HepG2 (cell line): Measurements from ENCODE around the gene CAMK2G.
"Not testable (repeated sequence)": the region's sequence is repeated elsewhere in the genome, so short reads cannot be mapped to it uniquely, and the experiment has no call there.

ENCODE experiments used
- BCL3 ChIP-seq: sonication (generic); formaldehyde crosslinking; IDR thresholded peaks from 2 replicates; pipeline ENCODE4 v1.5.1; 2020; ENCODE audit warnings: mild to moderate bottlenecking, missing genetic modification reagents, moderate library complexity
- CEBPB ChIP-seq: IDR thresholded peaks from 2 replicates; pipeline ENCODE4 v1.6.1; 2011; ENCODE audit warnings: low read depth, low read length, improper control_type of control experiment, borderline replicate concordance
- CTCF ChIP-seq: sonication (generic); formaldehyde crosslinking; IDR thresholded peaks from 2 replicates; pipeline ENCODE4 v1.5.0; 2020; ENCODE audit warnings: mild to moderate bottlenecking, missing genetic modification reagents, moderate library complexity
- EHMT2 ChIP-seq: fragments of 200-600 bp; sonication (generic); IDR thresholded peaks from 2 replicates; pipeline ENCODE4 v1.7.0; 2017; ENCODE audit warnings: antibody characterized with exemption, low read depth, low read length, borderline replicate concordance
- HMG20A ChIP-seq: IDR thresholded peaks from 2 replicates; pipeline ENCODE4 v1.6.1; 2016; ENCODE audit warnings: borderline replicate concordance
- MTF1 ChIP-seq: sonication (generic); formaldehyde crosslinking; IDR thresholded peaks from 2 replicates; pipeline ENCODE4 v1.5.0; 2020; ENCODE audit warnings: missing genetic modification reagents
- POLR2A ChIP-seq, 2 experiments: IDR thresholded peaks; 2 replicates each; pipeline ENCODE4 v1.6.1; 2011; ENCODE audit warnings: low read depth in 2 of 2, low read length in 2 of 2, mild to moderate bottlenecking in 1 of 2, moderate library complexity in 1 of 2; ENCODE audit not compliant: insufficient read depth in 1 of 2
- PRDM15 ChIP-seq: sonication (generic); formaldehyde crosslinking; IDR thresholded peaks from 2 replicates; pipeline ENCODE4 v1.4.0; 2020; ENCODE audit warnings: missing genetic modification reagents
- SNAI1 ChIP-seq: sonication (generic); formaldehyde crosslinking; IDR thresholded peaks from 2 replicates; pipeline ENCODE4 v1.5.0; 2020; ENCODE audit warnings: mild to moderate bottlenecking, missing genetic modification reagents, borderline replicate concordance
- SNAPC2 ChIP-seq: sonication (generic); formaldehyde crosslinking; IDR thresholded peaks from 2 replicates; pipeline ENCODE4 v1.8.1; 2022; ENCODE audit warnings: mild to moderate bottlenecking, missing genetic modification reagents

GRCh38 chr10:73895381-73895780, 21.0 kb upstream of the CAMK2G start:
- TF ChIP-seq PRDM15 (CRISPR knock-in tag); SNAPC2 (CRISPR knock-in tag); SNAI1; POLR2A (IDR thresholded peaks at IDR 0.05; ENCODE audit: insufficient read depth in 1 of 2, low read depth in 2 of 2, low read length in 2 of 2); CEBPB; CTCF (CRISPR knock-in tag); MTF1; BCL3 (CRISPR knock-in tag); EHMT2; HMG20A (CRISPR knock-in tag): not testable (repeated sequence)
